HepG2 (cell line): ENCODE results near the gene ZNF506. TPM values are rescaled to one million over a fixed set of nuclear protein-coding genes. Genes with fewer than 3 reads are reported as not detected.
A peak's percentile ranks its signal among the peaks of the same experiment; 100 is the strongest.

ENCODE experiments used
- ATAC-seq: fragments of 200-7000 bp; cut with Tn5 transposase; 3 replicates; pipeline ENCODE4 v1.9.1; 2020; ENCODE audit warnings: mild to moderate bottlenecking, moderate library complexity
- BruUV-seq: library from RNA; stranded (reverse); fragments of 400-500 nt; replicated peaks from 2 replicates; lab custom pipeline; 2021; lab: Mats Ljungman, UMichigan
- CTCF ChIA-PET: fragments of 300-600 bp; formaldehyde crosslinking; extraction: SDS; loops from one replicate; lab custom pipeline; 2021; ENCODE audit warnings: low total read pairs, inconsistent platforms, low intra/inter-chr PET ratio; lab: Yijun Ruan, JAX
- POLR2A ChIA-PET: fragments of 350-600 bp; sonication (Branson Sonifier 250); formaldehyde crosslinking; loops from one replicate; lab custom pipeline; 2020; ENCODE audit warnings: antibody characterized with exemption, inconsistent platforms; lab: Yijun Ruan, JAX
- DNase-seq: peaks from one replicate; pipeline ENCODE4 v3.0.0-alpha.2; 2015; ENCODE audit warnings: low spot score
- FAIRE-seq: peaks from 3 replicates; lab custom pipeline; 2011; peaks lifted over from hg19 to GRCh38; lab: Jason Lieb, UNC
- H2AFZ ChIP-seq: one replicate; pipeline ENCODE4 v1.6.1; 2011; ENCODE audit warnings: low read length, inconsistent platforms
- H3K27ac ChIP-seq: fragments of 300-600 bp; 3 replicates; pipeline ENCODE4 v1.8.0; 2011; ENCODE audit warnings: mixed run types, mild to moderate bottlenecking, mixed read lengths, low read length, inconsistent platforms; ENCODE audit not compliant: insufficient read depth; ENCODE audit errors: extremely low read length
- H3K27me3 ChIP-seq, 2 experiments: fragments of 200-600 bp in 1 of 2; 2 replicates in 1 of 2; 3 replicates in 1 of 2; pipeline versions ENCODE4 v1.6.0 to v1.8.0; 2011; ENCODE audit warnings: low read length in 2 of 2, mild to moderate bottlenecking in 2 of 2, moderate library complexity in 2 of 2, inconsistent platforms in 1 of 2; ENCODE audit not compliant: insufficient read depth in 2 of 2, control insufficient read depth in 1 of 2
- H3K36me3 ChIP-seq, 2 experiments: fragments of 200-600 bp in 1 of 2; replicated peaks in 1 of 2; 2 replicates in 1 of 2; 3 replicates in 1 of 2; pipeline versions ENCODE4 v1.5.1 to v1.8.0; 2011; ENCODE audit warnings: low read length in 2 of 2, inconsistent platforms in 1 of 2; ENCODE audit not compliant: insufficient read depth in 2 of 2, control insufficient read depth in 1 of 2
- H3K4me1 ChIP-seq: 2 replicates; pipeline ENCODE4 v1.5.1; 2012; ENCODE audit warnings: low read length, inconsistent platforms; ENCODE audit not compliant: insufficient read depth
- H3K4me2 ChIP-seq: 2 replicates; pipeline ENCODE4 v1.6.0; 2011; ENCODE audit warnings: low read depth, low read length, inconsistent platforms
- H3K4me3 ChIP-seq, 3 experiments: fragments of 200-600 bp in 1 of 3; sonication (generic), shearing (Covaris generic) in 1 of 3; replicated peaks in 1 of 3; 2 replicates each; pipeline ENCODE4 v1.5.1; 2011 to 2016; ENCODE audit warnings: low read length in 3 of 3, inconsistent platforms in 2 of 3, low read depth in 2 of 3, mild to moderate bottlenecking in 2 of 3, control low read depth in 1 of 3, mixed read lengths in 1 of 3; ENCODE audit not compliant: insufficient read depth in 1 of 3
- H3K79me2 ChIP-seq: one replicate; pipeline ENCODE4 v1.6.1; 2011; ENCODE audit warnings: low read length, inconsistent platforms; ENCODE audit not compliant: insufficient read depth
- H3K9ac ChIP-seq: 2 replicates; pipeline ENCODE4 v1.6.0; 2011; ENCODE audit warnings: mild to moderate bottlenecking, low read depth, low read length, inconsistent platforms; ENCODE audit not compliant: insufficient read depth
- H3K9me3 ChIP-seq: 2 replicates; pipeline ENCODE4 v1.5.1; 2012; ENCODE audit warnings: mild to moderate bottlenecking, low read length
- H4K20me1 ChIP-seq: 2 replicates; pipeline ENCODE4 v1.6.0; 2011; ENCODE audit warnings: inconsistent platforms, mild to moderate bottlenecking, low read length, moderate library complexity; ENCODE audit not compliant: insufficient read depth
- ARID3A ChIP-seq: IDR thresholded peaks from 2 replicates; pipeline ENCODE4 v1.6.1; 2012; ENCODE audit warnings: low read depth, low read length, improper control_type of control experiment
- GMEB2 ChIP-seq: IDR thresholded peaks from 2 replicates; pipeline ENCODE4 v1.6.1; 2016; ENCODE audit warnings: missing biosample characterization, missing genetic modification reagents, low read depth
- HIC2 ChIP-seq: sonication (generic); formaldehyde crosslinking; IDR thresholded peaks from 2 replicates; pipeline ENCODE4 v1.9.0; 2022; ENCODE audit warnings: low read depth, missing genetic modification reagents
- HNRNPLL ChIP-seq: fragments of 200-400 bp; formaldehyde crosslinking; IDR thresholded peaks from 2 replicates; pipeline ENCODE4 v1.6.1; 2017; ENCODE audit warnings: mild to moderate bottlenecking, low read depth, low read length; ENCODE audit not compliant: poor library complexity, severe bottlenecking
- MYNN ChIP-seq: sonication (generic); formaldehyde crosslinking; IDR thresholded peaks from 2 replicates; pipeline ENCODE4 v1.4.0; 2020; ENCODE audit warnings: mild to moderate bottlenecking, low read depth, missing genetic modification reagents
- TFDP1 ChIP-seq: IDR thresholded peaks from 2 replicates; pipeline ENCODE4 v1.6.1; 2016; ENCODE audit warnings: missing compliant biosample characterization, missing genetic modification reagents, borderline replicate concordance
- ZNF10 ChIP-seq: sonication (generic); formaldehyde crosslinking; IDR thresholded peaks from 2 replicates; pipeline ENCODE4 v1.4.0; 2020; ENCODE audit warnings: mild to moderate bottlenecking, low read depth, missing genetic modification reagents, borderline replicate concordance
- ZNF101 ChIP-seq: sonication (generic); formaldehyde crosslinking; IDR thresholded peaks from 2 replicates; pipeline ENCODE4 v1.4.0; 2020; ENCODE audit warnings: mild to moderate bottlenecking, low read depth, missing genetic modification reagents, borderline replicate concordance
- ZNF207 ChIP-seq: fragments of 450-650 bp; IDR thresholded peaks from 2 replicates; pipeline ENCODE4 v1.6.1; 2016; ENCODE audit warnings: antibody characterized with exemption, borderline replicate concordance
- ZNF552 ChIP-seq: sonication (generic); formaldehyde crosslinking; IDR thresholded peaks from 2 replicates; pipeline ENCODE4 v1.9.0; 2022; ENCODE audit warnings: missing genetic modification reagents, mild to moderate bottlenecking, borderline replicate concordance
- ZNF570 ChIP-seq: sonication (generic); formaldehyde crosslinking; IDR thresholded peaks from 2 replicates; pipeline ENCODE4 v1.4.0; 2020; ENCODE audit warnings: mild to moderate bottlenecking, missing genetic modification reagents, borderline replicate concordance
- ZNF747 ChIP-seq: sonication (generic); formaldehyde crosslinking; IDR thresholded peaks from 2 replicates; pipeline ENCODE4 v1.8.1; 2023; ENCODE audit warnings: missing genetic modification reagents, mild to moderate bottlenecking, borderline replicate concordance
- ZNF768 ChIP-seq: sonication (generic); formaldehyde crosslinking; IDR thresholded peaks from 2 replicates; pipeline ENCODE4 v1.4.0; 2020; ENCODE audit warnings: missing genetic modification reagents
- ZSCAN21 ChIP-seq: sonication (generic); formaldehyde crosslinking; IDR thresholded peaks from 2 replicates; pipeline ENCODE4 v1.8.0; 2022; ENCODE audit warnings: mild to moderate bottlenecking, missing genetic modification reagents, moderate library complexity, borderline replicate concordance
- WGBS: methylation state at CpG from one replicate; pipeline ENCODE4 v1.1.6; 2017; ENCODE audit warnings: low lambda C conversion rate; 5-methylcytosine and 5-hydroxymethylcytosine counted together
- in situ Hi-C: cut with HindIII; loops from 2 replicates; pipeline ENCODE4 v1.10.0; 2017; ENCODE audit warnings: low pct_unique_long_range_greater_than_20kb; ENCODE audit not compliant: extremely low pct_ligation_motif_present
- intact Hi-C: fragments of 100-400 bp; cut with micrococcal nuclease; formaldehyde crosslinking; loops from one replicate; pipeline ENCODE4 v1.10.0; 2022; ENCODE audit not compliant: unreplicated experiment
- polyA plus RNA-seq, 8 experiments: library from polyadenylated mRNA; depleted of rRNA in 3 of 8; stranded (reverse) in 7 of 8; unstranded in 1 of 8; fragments of >200 nt; fragmentation: Illumina TruSeq in 4 of 8; extraction: Trizol in 4 of 8; gene quantifications; 2 replicates each; pipeline versions ENCODE4 v1.2.1 to v1.2.3, GENCODE V29; 2011 to 2016; ENCODE audit warnings: low read depth in 4 of 8, missing spikeins in 1 of 8, mixed read lengths in 1 of 8; ENCODE audit not compliant: insufficient read depth in 1 of 8
- total RNA-seq, 5 experiments: library from RNA; depleted of rRNA; stranded (reverse); fragments of >200 nt; fragmentation: Illumina TruSeq; extraction: Trizol; gene quantifications; 2 replicates each; pipeline ENCODE4 v1.2.3, GENCODE V29; 2016; ENCODE audit warnings: low read depth in 1 of 5

ZNF506 gene
- total and polyA plus RNA-seq, 2 of the 13 experiments (the other 11 are each of a cell fraction or from before 2014, with no cell fraction given), result not detected

- in situ Hi-C loops (no loop called here), intact Hi-C loops (loop anchor here (2.0 to 5.0 kb wide), 2 partner anchors 89 to 204 kb away; partner anchors contain the start of gene ATP13A1)
- Histone ChIP-seq H3K4me2 (peak overlapping the region; percentile 76), H3K9me3 (no peaks in the 10 kb centered on the region), H3K4me1 (peaks cover 33% of the 10 kb centered on the region), H3K79me2 (peaks cover 53% of the 10 kb centered on the region), H3K36me3 (peaks cover under 1 to 1% of the 10 kb centered on the region in 2 experiments; a peak in 2 of 5 replicates), H2AFZ (no peak overlapping the region), H3K27ac (peak overlapping the region; percentile 99), H3K9ac (peak overlapping the region; percentile 95), H4K20me1 (peaks cover 5% of the 10 kb centered on the region; the same call in 1 of the 2 replicates), H3K4me3 (peak overlapping the region; percentile 80 to 91 (median 90)), H3K27me3 (no peaks in the 10 kb centered on the region; a peak in 1 of 5 replicates)
- ChIA-PET POLR2A (interaction anchor here (1.2 to 3.0 kb wide), 5 partner anchors 13 to 699 kb away, joined by 4 to 35 read pairs (median 10); partner anchors contain the start of genes ATP13A1, ZNF14 and ZNF737), CTCF (no interaction called here)
- WGBS, result 19% methylated on average over 21 of the region's 23 CpGs
- ATAC-seq (peak; percentile 23), DNase-seq (peak; percentile 58), FAIRE-seq (no peak)
- BruUV-seq, result no TSS peak
- TF ChIP-seq ARID3A (no peak), ZNF101 (CRISPR knock-in tag) (no peak), ZNF552 (no peak), HIC2 (CRISPR knock-in tag) (no peak), ZNF207 (no peak), ZNF10 (CRISPR knock-in tag) (no peak), HNRNPLL (no peak), GMEB2 (no peak), MYNN (CRISPR knock-in tag) (no peak), TFDP1 (CRISPR knock-in tag) (0 out of 2 replicates have a peak, but pooled peaks have one; percentile 25), ZSCAN21 (CRISPR knock-in tag) (no peak), ZNF570 (no peak), ZNF768 (CRISPR knock-in tag) (no peak), ZNF747 (CRISPR knock-in tag) (no peak)
Observed at GRCh38 chr19:19866611-19867248, 45.2 kb upstream of the ZNF506 start.
